GM18520 (cell line): ENCODE data around the gene PPP4R3C.
"Not testable (repeated sequence)": the region's sequence is repeated elsewhere in the genome, so short reads cannot be mapped to it uniquely, and the experiment has no call there.

Experiments
- ATAC-seq: cut with Tn5 transposase; IDR thresholded peaks from one replicate; pipeline ENCODE4 v1.9.1; 2021; ENCODE audit not compliant: unreplicated experiment

The PPP4R3C gene

GRCh38 chrX:27463187-27463586 is at the start of gene PPP4R3C:
TSS of gene PPP4R3C (minus strand) at chrX:27463341. CDS start at chrX:27463296, 45 bp downstream.
- no peak for ATAC-seq

- no peak for ATAC-seq
Observed at GRCh38 chrX:27491397-27491796, 28.3 kb upstream of the PPP4R3C start.

- no peak for ATAC-seq
Observed at GRCh38 chrX:27466051-27466450, 2.9 kb upstream of the PPP4R3C start.

GRCh38 chrX:27465036-27465435 is 1.9 kb upstream of the PPP4R3C start:
- ATAC-seq, result no peak

- not testable (repeated sequence) for ATAC-seq
Observed at GRCh38 chrX:27459129-27459528, 4.0 kb downstream of the PPP4R3C start.

- ATAC-seq, result not testable (repeated sequence)
Observed at GRCh38 chrX:27458544-27458943, 4.6 kb downstream of the PPP4R3C start.

- no peak for ATAC-seq
Observed at GRCh38 chrX:27451324-27451723, 11.8 kb downstream of the PPP4R3C start.

- ATAC-seq, result no peak
Observed at GRCh38 chrX:27446423-27446822, 16.7 kb downstream of the PPP4R3C start.

- ATAC-seq, result no peak
Observed at GRCh38 chrX:27445438-27445837, 17.7 kb downstream of the PPP4R3C start.

- no peak for ATAC-seq
Observed at GRCh38 chrX:27444093-27444908, 18.8 kb downstream of the PPP4R3C start.

GRCh38 chrX:27442392-27442791 is 20.7 kb downstream of the PPP4R3C start:
- not testable (repeated sequence) for ATAC-seq

- no peak for ATAC-seq
Observed at GRCh38 chrX:27439771-27440170, 23.4 kb downstream of the PPP4R3C start.

GRCh38 chrX:27438937-27439336 is 24.2 kb downstream of the PPP4R3C start:
- no peak for ATAC-seq

- ATAC-seq, result no peak
Observed at GRCh38 chrX:27435031-27435430, 28.1 kb downstream of the PPP4R3C start.
